Measurements from ENCODE around the gene ZNRF3.

DNA sequence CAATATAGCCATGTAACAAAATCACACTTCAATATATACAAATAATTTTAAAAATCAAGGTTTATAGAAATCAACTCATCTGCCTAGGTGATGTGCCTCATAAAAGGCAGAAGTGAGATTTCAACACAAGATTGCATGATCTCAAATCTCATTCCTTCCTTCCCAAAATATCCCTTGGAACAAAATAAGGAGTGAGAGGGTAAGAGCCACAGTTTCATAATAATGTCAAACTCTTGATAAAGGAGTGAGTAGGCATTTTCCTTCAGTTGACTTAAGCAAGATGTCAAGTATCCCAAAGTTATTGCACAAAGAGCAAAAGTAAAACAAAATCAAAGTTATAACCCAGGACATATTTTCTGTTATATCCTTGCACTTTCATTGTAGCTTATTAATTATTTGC lies 97.0 kb downstream of the ZNRF3 start:
- TF ChIP-seq, protein P1, sequence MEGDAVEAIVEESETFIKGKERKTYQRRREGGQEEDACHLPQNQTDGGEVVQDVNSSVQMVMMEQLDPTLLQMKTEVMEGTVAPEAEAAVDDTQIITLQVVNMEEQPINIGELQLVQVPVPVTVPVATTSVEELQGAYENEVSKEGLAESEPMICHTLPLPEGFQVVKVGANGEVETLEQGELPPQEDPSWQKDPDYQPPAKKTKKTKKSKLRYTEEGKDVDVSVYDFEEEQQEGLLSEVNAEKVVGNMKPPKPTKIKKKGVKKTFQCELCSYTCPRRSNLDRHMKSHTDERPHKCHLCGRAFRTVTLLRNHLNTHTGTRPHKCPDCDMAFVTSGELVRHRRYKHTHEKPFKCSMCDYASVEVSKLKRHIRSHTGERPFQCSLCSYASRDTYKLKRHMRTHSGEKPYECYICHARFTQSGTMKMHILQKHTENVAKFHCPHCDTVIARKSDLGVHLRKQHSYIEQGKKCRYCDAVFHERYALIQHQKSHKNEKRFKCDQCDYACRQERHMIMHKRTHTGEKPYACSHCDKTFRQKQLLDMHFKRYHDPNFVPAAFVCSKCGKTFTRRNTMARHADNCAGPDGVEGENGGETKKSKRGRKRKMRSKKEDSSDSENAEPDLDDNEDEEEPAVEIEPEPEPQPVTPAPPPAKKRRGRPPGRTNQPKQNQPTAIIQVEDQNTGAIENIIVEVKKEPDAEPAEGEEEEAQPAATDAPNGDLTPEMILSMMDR (conservative IDR thresholded peaks at IDR 0.05 in 1 of 2, IDR thresholded peaks at IDR 0.05 in 1 of 2; ENCODE audit: extremely low read depth in 1 of 2, insufficient read depth in 1 of 2, low read depth in 1 of 2, low read length in 2 of 2), result no peak
- TF ChIP-seq EZH2 (IDR thresholded peaks at IDR 0.05; ENCODE audit: borderline replicate concordance, low read length), result no peak
